Urothelium cell line (cell line): ENCODE results near the gene GNAI2.
"Not testable (repeated sequence)": the region's sequence is repeated elsewhere in the genome, so short reads cannot be mapped to it uniquely, and the experiment has no call there.

Experiments
- DNase-seq: peaks from one replicate; pipeline ENCODE4 v3.0.0; 2011; ENCODE audit warnings: low spot score, mixed read lengths
- FAIRE-seq: peaks from 2 replicates; lab custom pipeline; 2011; peaks lifted over from hg19 to GRCh38; lab: Jason Lieb, UNC

GNAI2 gene

GRCh38 chr3:50261505-50261904 lies 25.5 kb downstream of the GNAI2 start:
- DNase-seq = no peak
- FAIRE-seq = no peak

- DNase-seq, FAIRE-seq: not testable (repeated sequence)
Observed at GRCh38 chr3:50262200-50262599, 26.2 kb downstream of the GNAI2 start.

GRCh38 chr3:50262778-50263177 lies 26.8 kb downstream of the GNAI2 start:
- FAIRE-seq = no peak
- no peak for DNase-seq

GRCh38 chr3:50263478-50264382 lies 27.7 kb downstream of the GNAI2 start:
- DNase-seq = no peak
- no peak for FAIRE-seq

- peak; percentile 67 for FAIRE-seq
Observed at GRCh38 chr3:50264383-50264963, 28.5 kb downstream of the GNAI2 start.

GRCh38 chr3:50264964-50265485 lies 29.0 kb downstream of the GNAI2 start:
- DNase-seq (no peak), FAIRE-seq (peak; percentile 83)

More at GRCh38 chr3:50264383-50264963, 28.5 kb downstream of the GNAI2 start:
- peak; percentile 96 for DNase-seq

GRCh38 chr3:50265571-50265970 lies 29.6 kb downstream of the GNAI2 start:
- no peak for FAIRE-seq
- no peak for DNase-seq

GRCh38 chr3:50266017-50266416 lies 30.0 kb downstream of the GNAI2 start:
- no peak for DNase-seq
- FAIRE-seq = no peak

GRCh38 chr3:50266836-50267235 lies 30.8 kb downstream of the GNAI2 start:
- no peak for FAIRE-seq

GRCh38 chr3:50267280-50267913 lies 31.4 kb downstream of the GNAI2 start:
- FAIRE-seq (peak; percentile 84), DNase-seq (peak; percentile 66)

More at GRCh38 chr3:50266836-50267235, 30.8 kb downstream of the GNAI2 start:
- DNase-seq = no peak

GRCh38 chr3:50268276-50268675 lies 32.3 kb downstream of the GNAI2 start:
- DNase-seq = no peak
- peak; percentile 52 for FAIRE-seq

GRCh38 chr3:50268703-50269451 lies 32.9 kb downstream of the GNAI2 start, which contains the start of gene SEMA3B:
Gene SEMA3B (plus strand): TSS chr3:50269147. CDS start chr3:50269241, 94 bp downstream.
- DNase-seq (peak; percentile 72), FAIRE-seq (peak; percentile 56)

- FAIRE-seq = no peak
- DNase-seq = no peak
Observed at GRCh38 chr3:50269460-50269859, 33.5 kb downstream of the GNAI2 start.

- DNase-seq (peak; percentile 68), FAIRE-seq (no peak)
Observed at GRCh38 chr3:50269977-50270413, 34.0 kb downstream of the GNAI2 start.

GRCh38 chr3:50270422-50271224 lies 34.6 kb downstream of the GNAI2 start:
- no peak for FAIRE-seq

GRCh38 chr3:50271314-50271936 lies 35.4 kb downstream of the GNAI2 start:
- DNase-seq (no peak), FAIRE-seq (peak; percentile 30)

More at GRCh38 chr3:50270422-50271224, 34.6 kb downstream of the GNAI2 start:
- DNase-seq = no peak

GRCh38 chr3:50272538-50272910 lies 36.5 kb downstream of the GNAI2 start:
- not testable (repeated sequence) for DNase-seq, FAIRE-seq

GRCh38 chr3:50272911-50273688 lies 37.1 kb downstream of the GNAI2 start:
- DNase-seq (peak; percentile 90), FAIRE-seq (peak; percentile 93)
